Measurements from ENCODE around the gene DUSP12.

Gene DUSP12

DNA sequence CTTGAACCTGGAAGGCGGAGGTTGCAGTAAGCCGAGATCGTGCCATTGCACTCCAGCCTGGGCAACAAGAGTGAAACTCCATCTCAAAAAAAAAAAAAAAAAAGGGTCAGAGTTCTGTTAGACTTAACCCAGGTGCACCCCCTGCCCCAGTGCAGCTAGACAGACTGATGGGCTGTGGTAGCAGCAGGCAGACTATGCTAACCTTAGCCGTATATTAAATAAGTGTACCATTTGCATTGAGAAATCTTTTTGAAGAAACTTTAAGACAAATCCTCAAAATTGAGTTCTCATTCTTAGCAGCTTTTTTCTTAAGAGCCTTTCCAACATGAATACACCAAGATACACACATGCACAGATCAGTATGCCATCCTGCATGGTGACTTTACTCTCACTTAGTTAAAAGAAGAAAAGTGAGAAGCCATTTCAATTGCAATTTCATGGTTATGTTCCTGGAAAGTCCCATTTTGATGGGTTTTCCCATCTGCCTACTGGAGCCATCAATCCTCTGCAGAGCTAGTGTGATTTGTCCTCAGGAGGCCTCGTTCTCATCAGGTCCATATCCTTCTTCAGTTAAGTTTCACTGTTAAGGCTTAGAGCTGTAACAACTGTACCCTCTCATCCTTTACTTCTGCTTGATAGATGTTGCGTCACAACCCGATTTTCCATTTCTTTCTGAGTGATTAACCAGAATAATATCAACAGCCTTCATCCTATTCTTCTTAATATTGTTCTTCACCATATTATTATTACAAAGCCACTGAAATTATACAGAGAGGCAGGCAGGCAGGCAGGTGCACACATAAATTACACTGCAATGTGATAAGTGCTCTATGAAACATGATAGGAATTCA lies 21.0 kb upstream of the DUSP12 start:
- Histone ChIP-seq H3K4me3 (ENCODE audit: low read depth, low read length) (no peak overlapping the region), H3K27me3 (ENCODE audit: control insufficient read depth, insufficient read depth, low read length) (peaks cover 45% of the 10 kb centered on the region), H3K27ac (ENCODE audit: low read depth, low read length) (no peak overlapping the region), H3K9ac (ENCODE audit: low read length) (no peak overlapping the region), H3K4me1 (ENCODE audit: control insufficient read depth, insufficient read depth, low read length) (peaks cover 7% of the 10 kb centered on the region), H3K9me3 (ENCODE audit: control insufficient read depth, insufficient read depth, low read depth, low read length) (no peaks in the 10 kb centered on the region), H3K36me3 (ENCODE audit: control insufficient read depth, insufficient read depth, low read length) (no peaks in the 10 kb centered on the region)

DNA sequence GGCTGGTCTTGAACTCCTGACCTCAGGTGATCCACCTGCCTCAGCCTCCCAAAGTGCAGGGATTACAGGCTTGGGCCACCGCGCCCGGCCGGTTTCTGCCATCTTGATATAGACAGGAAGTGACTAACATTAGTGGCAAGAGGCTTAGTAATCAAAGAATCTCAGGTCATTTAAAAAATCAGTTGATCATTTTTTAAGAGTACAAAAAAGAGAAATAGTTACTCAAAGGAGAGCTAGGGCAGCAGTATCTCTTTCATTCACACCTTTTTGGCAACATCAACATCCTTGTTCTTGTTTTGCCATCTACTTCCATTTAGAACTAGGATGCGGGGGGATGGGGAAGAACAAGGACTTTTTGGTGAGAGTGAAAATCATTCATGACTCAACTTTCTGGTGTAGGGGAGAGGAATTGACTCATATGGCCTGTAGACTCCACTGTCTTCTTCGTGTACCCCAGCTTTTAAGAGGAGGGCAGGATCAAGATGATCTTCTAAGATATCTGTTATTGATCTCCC lies 19.5 kb upstream of the DUSP12 start:
- H3K4me3 ChIP-seq (ENCODE audit: low read depth, low read length): no peak overlapping the region
- no peak overlapping the region for H3K27ac ChIP-seq (ENCODE audit: low read depth, low read length)
- H3K4me1 ChIP-seq (ENCODE audit: control insufficient read depth, insufficient read depth, low read length): peaks cover 7% of the 10 kb centered on the region
- H3K9me3 ChIP-seq (ENCODE audit: control insufficient read depth, insufficient read depth, low read depth, low read length): no peaks in the 10 kb centered on the region
- H3K9ac ChIP-seq (ENCODE audit: low read length): no peak overlapping the region
- H3K27me3 ChIP-seq (ENCODE audit: control insufficient read depth, insufficient read depth, low read length): peaks cover 33% of the 10 kb centered on the region
- H3K36me3 ChIP-seq (ENCODE audit: control insufficient read depth, insufficient read depth, low read length): no peaks in the 10 kb centered on the region

DNA sequence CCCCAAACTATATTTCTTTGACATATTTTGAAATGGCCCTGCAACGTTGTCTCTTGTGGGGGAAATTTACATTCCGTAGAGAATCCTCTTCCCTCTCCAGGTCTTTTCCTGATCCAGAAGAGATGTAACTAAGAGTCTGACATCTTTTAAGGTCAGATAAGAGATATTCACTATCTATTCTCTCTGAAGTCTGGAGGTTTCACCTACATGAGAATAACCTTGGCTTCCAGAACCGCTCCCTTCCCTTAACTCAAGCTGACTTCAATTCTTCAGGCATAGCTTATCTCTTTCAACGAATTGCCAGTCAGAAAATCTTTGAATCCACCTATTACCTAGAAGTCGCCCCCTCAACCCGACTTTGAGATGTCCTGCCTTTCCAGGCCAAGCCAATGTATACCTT lies 18.3 kb upstream of the DUSP12 start:
- peaks cover 22% of the 10 kb centered on the region for H3K27me3 ChIP-seq (ENCODE audit: control insufficient read depth, insufficient read depth, low read length)
- peaks cover 15% of the 10 kb centered on the region for H3K4me1 ChIP-seq (ENCODE audit: control insufficient read depth, insufficient read depth, low read length)
- H3K27ac ChIP-seq (ENCODE audit: low read depth, low read length): no peak overlapping the region
- no peaks in the 10 kb centered on the region for H3K36me3 ChIP-seq (ENCODE audit: control insufficient read depth, insufficient read depth, low read length)
- no peak overlapping the region for H3K9ac ChIP-seq (ENCODE audit: low read length)
- H3K9me3 ChIP-seq (ENCODE audit: control insufficient read depth, insufficient read depth, low read depth, low read length): no peaks in the 10 kb centered on the region
- H3K4me3 ChIP-seq (ENCODE audit: low read depth, low read length): no peak overlapping the region

DNA sequence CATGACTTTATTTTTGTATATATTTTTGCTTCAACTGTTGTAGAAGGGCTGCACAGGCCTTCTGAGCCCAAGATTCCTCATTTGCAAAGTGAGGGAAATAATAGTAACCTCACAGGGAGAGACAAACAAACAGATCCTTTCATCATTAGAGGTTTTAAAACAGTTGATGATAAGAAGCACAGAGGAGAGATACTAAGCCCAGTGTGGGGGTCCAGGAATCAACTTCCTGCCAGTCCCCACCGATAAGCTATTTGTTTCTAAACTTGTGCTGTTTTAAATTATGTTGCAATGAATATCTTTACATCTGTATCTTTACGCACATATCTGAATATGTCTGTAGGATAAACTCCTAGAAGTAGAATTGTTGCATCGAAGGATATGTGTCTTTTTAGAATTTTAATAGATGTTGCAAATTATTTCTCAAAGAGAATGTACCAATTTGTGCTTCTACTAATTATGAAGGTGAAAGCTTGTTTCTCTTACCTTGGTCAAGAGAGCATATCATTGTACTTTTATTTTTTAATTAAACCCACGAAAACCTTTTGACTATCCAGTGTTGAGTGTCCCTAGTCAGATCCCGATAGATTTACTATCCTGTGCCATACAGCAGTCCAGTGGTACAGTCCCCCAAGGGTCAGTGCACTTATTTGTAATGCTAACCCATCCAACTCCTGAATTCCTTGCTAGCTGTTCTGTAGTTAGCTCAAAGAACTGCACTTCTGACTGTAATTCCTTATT lies 17.4 kb upstream of the DUSP12 start:
- Histone ChIP-seq H3K9ac (ENCODE audit: low read length) (no peak overlapping the region), H3K36me3 (ENCODE audit: control insufficient read depth, insufficient read depth, low read length) (no peaks in the 10 kb centered on the region), H3K4me3 (ENCODE audit: low read depth, low read length) (no peak overlapping the region), H3K27ac (ENCODE audit: low read depth, low read length) (no peak overlapping the region), H3K4me1 (ENCODE audit: control insufficient read depth, insufficient read depth, low read length) (peaks cover 24% of the 10 kb centered on the region), H3K27me3 (ENCODE audit: control insufficient read depth, insufficient read depth, low read length) (peaks cover 15% of the 10 kb centered on the region), H3K9me3 (ENCODE audit: control insufficient read depth, insufficient read depth, low read depth, low read length) (no peaks in the 10 kb centered on the region)

DNA sequence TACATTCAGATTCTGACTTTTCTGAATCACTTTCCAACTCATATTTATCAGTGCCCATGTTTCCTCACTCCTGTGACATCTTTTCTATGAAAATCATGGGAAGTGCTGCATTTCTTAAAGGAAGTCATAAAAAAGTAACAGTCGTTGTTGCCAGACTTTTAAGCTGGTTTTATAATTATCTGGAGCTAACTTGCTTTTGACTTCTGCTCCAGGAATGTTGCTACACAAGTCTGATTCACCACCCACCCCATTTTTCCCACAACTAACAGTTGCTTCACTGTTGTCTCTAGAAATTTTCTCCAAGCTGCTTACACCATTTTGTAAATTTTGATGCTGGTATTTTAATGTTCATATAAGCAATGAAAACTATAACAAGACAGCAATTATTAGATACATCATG lies 16.1 kb upstream of the DUSP12 start:
- Histone ChIP-seq H3K27ac (ENCODE audit: low read depth, low read length) (no peak overlapping the region), H3K27me3 (ENCODE audit: control insufficient read depth, insufficient read depth, low read length) (peaks cover 5% of the 10 kb centered on the region; the same call in 1 of the 2 replicates), H3K4me3 (ENCODE audit: low read depth, low read length) (no peak overlapping the region), H3K9me3 (ENCODE audit: control insufficient read depth, insufficient read depth, low read depth, low read length) (no peaks in the 10 kb centered on the region), H3K36me3 (ENCODE audit: control insufficient read depth, insufficient read depth, low read length) (no peaks in the 10 kb centered on the region), H3K4me1 (ENCODE audit: control insufficient read depth, insufficient read depth, low read length) (peaks cover 30% of the 10 kb centered on the region), H3K9ac (ENCODE audit: low read length) (no peak overlapping the region)

DNA sequence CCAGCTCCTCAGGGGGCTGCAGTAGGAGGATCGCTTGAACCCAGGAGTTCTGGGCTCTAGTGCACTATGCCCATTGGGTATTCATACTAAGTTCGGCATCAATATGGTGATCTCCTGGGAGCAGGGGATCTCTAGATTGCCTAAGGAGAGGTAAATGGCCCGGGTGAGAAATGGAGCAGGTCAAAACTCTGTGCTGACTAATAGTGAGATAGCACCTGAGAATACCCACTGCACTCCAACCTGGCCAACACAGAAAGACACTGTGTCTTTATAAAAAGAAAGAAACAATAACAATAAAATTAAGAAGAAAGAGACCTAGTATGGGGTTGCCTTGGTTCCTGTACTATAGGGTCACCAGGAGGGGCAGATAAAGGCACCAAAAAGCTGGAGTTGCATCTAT lies 13.7 kb upstream of the DUSP12 start:
- Histone ChIP-seq H3K27ac (ENCODE audit: low read depth, low read length) (no peak overlapping the region), H3K4me3 (ENCODE audit: low read depth, low read length) (no peak overlapping the region), H3K36me3 (ENCODE audit: control insufficient read depth, insufficient read depth, low read length) (no peaks in the 10 kb centered on the region), H3K9ac (ENCODE audit: low read length) (no peak overlapping the region), H3K4me1 (ENCODE audit: control insufficient read depth, insufficient read depth, low read length) (peaks cover 27% of the 10 kb centered on the region), H3K9me3 (ENCODE audit: control insufficient read depth, insufficient read depth, low read depth, low read length) (no peaks in the 10 kb centered on the region), H3K27me3 (ENCODE audit: control insufficient read depth, insufficient read depth, low read length) (no peaks in the 10 kb centered on the region)

DNA sequence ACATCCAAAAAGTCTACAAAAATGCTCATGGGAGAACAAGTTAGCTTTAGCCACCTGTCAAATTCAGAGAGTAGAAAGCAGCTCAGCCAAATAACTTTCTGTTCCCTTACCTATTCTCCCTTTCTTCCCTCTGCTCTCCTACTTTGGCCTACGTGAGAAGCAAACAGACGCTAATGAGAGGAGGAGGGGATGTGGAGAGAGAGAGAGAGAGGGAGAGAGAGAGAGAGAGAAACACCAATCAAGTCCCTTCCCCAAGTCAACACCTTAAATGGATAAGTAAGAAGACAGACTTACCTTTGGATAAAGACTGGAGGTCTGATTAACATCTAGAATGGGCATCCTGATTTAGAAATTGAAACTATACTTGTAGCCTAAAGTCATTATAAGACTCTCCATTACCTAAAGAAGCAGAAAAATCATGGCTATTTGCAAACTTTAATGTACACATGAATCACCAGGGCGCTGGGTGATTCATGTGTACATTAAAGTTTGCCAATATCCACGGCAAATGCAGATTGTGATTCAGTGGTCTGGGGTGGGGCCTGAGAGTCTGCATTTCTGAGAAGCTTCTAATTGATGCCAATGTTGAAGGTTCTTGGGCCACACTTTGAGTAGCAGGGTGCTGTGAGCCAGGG lies 13.1 kb upstream of the DUSP12 start:
- Histone ChIP-seq H3K36me3 (ENCODE audit: control insufficient read depth, insufficient read depth, low read length) (no peaks in the 10 kb centered on the region), H3K9me3 (ENCODE audit: control insufficient read depth, insufficient read depth, low read depth, low read length) (no peaks in the 10 kb centered on the region), H3K4me1 (ENCODE audit: control insufficient read depth, insufficient read depth, low read length) (peaks cover 27% of the 10 kb centered on the region), H3K4me3 (ENCODE audit: low read depth, low read length) (no peak overlapping the region), H3K27me3 (ENCODE audit: control insufficient read depth, insufficient read depth, low read length) (no peaks in the 10 kb centered on the region), H3K9ac (ENCODE audit: low read length) (no peak overlapping the region), H3K27ac (ENCODE audit: low read depth, low read length) (no peak overlapping the region)

DNA sequence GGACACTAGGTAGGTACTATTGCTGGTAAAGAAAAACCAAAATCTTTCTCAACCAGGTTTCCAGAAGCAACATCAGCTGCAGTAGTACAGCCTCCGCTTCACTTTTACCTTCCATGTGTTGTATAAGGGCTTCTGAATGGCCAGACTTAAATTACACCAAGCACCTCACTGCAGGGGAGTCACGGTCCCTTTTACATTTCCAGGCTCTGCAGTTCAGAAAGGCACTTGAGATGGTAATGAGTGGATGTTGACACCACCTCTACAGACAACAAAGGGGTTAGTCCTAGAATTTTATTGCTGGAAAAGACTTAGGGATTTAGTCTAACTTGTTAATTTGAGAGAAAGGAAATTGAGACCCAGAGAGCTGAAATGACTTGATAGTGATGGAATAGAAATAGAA lies 12.0 kb upstream of the DUSP12 start:
- Histone ChIP-seq H3K27me3 (ENCODE audit: control insufficient read depth, insufficient read depth, low read length) (no peaks in the 10 kb centered on the region), H3K4me1 (ENCODE audit: control insufficient read depth, insufficient read depth, low read length) (peaks cover 27% of the 10 kb centered on the region), H3K36me3 (ENCODE audit: control insufficient read depth, insufficient read depth, low read length) (no peaks in the 10 kb centered on the region), H3K9me3 (ENCODE audit: control insufficient read depth, insufficient read depth, low read depth, low read length) (no peaks in the 10 kb centered on the region), H3K4me3 (ENCODE audit: low read depth, low read length) (peak overlapping the region; percentile 39), H3K9ac (ENCODE audit: low read length) (no peak overlapping the region), H3K27ac (ENCODE audit: low read depth, low read length) (no peak overlapping the region)

DNA sequence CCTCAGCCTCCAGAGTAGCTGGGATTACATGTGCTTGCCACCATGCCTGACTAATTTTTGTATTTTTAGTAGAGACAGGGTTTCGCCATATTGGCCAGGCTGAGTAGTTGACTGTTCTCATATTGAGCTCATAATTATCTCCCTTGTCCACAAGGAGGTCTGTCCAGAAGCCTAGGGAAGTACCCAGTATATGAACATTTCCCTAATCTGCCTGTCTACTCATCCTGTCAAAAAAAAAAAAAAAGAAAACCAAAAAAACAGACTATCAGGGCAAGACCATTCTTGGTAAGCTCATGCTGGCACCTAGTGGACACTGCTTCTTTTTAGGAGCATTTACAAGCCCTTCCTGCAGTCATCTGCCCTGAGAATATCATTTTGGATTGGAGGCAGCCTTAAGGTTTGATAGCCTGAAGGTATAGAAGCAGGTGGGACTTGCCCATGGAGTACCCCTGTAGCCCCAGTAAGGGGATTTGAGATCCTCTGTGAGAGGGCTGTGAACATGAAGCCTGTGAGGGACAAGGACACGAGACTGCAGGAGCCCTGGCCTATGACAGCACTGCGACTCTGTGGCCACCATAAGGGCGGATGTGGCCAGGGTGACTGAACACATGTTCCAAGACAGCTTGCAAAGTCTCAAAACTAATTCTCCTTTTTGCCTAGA lies 10.8 kb upstream of the DUSP12 start:
- H3K27ac ChIP-seq (ENCODE audit: low read depth, low read length): no peak overlapping the region
- H3K4me3 ChIP-seq (ENCODE audit: low read depth, low read length): no peak overlapping the region
- no peaks in the 10 kb centered on the region for H3K27me3 ChIP-seq (ENCODE audit: control insufficient read depth, insufficient read depth, low read length)
- no peaks in the 10 kb centered on the region for H3K9me3 ChIP-seq (ENCODE audit: control insufficient read depth, insufficient read depth, low read depth, low read length)
- peaks cover 27% of the 10 kb centered on the region for H3K4me1 ChIP-seq (ENCODE audit: control insufficient read depth, insufficient read depth, low read length)
- no peak overlapping the region for H3K9ac ChIP-seq (ENCODE audit: low read length)
- no peaks in the 10 kb centered on the region for H3K36me3 ChIP-seq (ENCODE audit: control insufficient read depth, insufficient read depth, low read length)

DNA sequence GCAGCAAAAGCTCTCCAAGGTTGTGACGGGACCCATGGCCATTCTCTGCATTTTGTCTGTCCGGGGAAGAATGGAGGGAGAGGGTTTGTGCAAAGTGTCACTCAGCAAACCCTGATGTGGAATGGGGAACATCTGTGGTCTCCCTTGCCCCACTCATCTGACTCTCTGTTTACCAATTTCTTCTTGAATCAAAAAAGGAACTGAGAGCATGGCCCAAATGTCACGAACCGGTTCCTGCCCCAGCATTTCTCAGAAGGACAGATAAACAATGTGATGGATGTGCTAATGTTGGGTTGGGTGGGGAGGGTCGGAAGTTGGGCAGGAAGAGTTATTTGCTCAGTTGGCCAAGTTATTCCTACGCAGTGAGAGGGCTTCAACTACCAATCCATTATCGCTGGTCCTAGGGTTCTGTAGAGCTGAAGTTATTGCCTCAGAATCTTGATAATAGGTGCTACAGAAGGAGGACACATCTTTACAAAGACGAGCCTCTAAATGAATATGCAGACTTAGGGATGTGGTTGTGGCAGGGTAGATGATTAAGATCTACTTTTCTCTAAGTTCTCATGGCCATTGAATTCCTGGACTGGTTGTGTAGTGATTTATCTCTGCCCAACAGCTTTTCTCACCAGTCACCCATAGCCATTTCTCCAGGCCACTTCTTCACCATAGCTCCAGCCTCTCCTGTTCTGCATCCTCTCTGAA lies 9.6 kb upstream of the DUSP12 start:
- H3K9ac ChIP-seq (ENCODE audit: low read length): no peak overlapping the region
- no peak overlapping the region for H3K27ac ChIP-seq (ENCODE audit: low read depth, low read length)

More for the DNA sequence above, 9.6 kb upstream of the DUSP12 start:
- H3K27me3 ChIP-seq (ENCODE audit: control insufficient read depth, insufficient read depth, low read length): no peaks in the 10 kb centered on the region
- peaks cover 27% of the 10 kb centered on the region for H3K4me1 ChIP-seq (ENCODE audit: control insufficient read depth, insufficient read depth, low read length)
- no peak overlapping the region for H3K4me3 ChIP-seq (ENCODE audit: low read depth, low read length)
- H3K9me3 ChIP-seq (ENCODE audit: control insufficient read depth, insufficient read depth, low read depth, low read length): no peaks in the 10 kb centered on the region
- H3K36me3 ChIP-seq (ENCODE audit: control insufficient read depth, insufficient read depth, low read length): no peaks in the 10 kb centered on the region
